Measurements from ENCODE around the gene HTR3C.

GRCh38 chr3:184096811-184097383, 44.0 kb downstream of the HTR3C start, which contains the start of gene HTR3E:
- no peak for TF ChIP-seq POLR2AphosphoS5 (IDR thresholded peaks at IDR 0.05)
- TF ChIP-seq CTCF (IDR thresholded peaks at IDR 0.05): no peak
- TF ChIP-seq POLR2A (IDR thresholded peaks at IDR 0.05): no peak
